HTERT RPE-1 (cell line): Measurements from ENCODE around the gene COASY.
"Not testable (repeated sequence)": the region's sequence is repeated elsewhere in the genome, so short reads cannot be mapped to it uniquely, and the experiment has no call there.

ENCODE experiments used
- in situ Hi-C: fragments of 300-500 bp; cut with MboI; formaldehyde crosslinking; loops from 4 replicates; pipeline ENCODE4 v1.14.3; 2020; ENCODE audit warnings: low sequenced_read_pairs

COASY gene

GRCh38 chr17:42552736-42553135, 9.2 kb upstream of the COASY start, which contains the start of gene HSD17B1:
Gene HSD17B1, plus strand, starts transcription at chr17:42552923. Its CDS starts 11 bp downstream, at chr17:42552934.
- in situ Hi-C loops, result not testable (repeated sequence)

- in situ Hi-C loops, result no loop called here
Observed at GRCh38 chr17:42553161-42553818, 8.7 kb upstream of the COASY start.

GRCh38 chr17:42553866-42554249, 8.1 kb upstream of the COASY start:
- in situ Hi-C loops, result no loop called here

GRCh38 chr17:42554250-42555121, 7.5 kb upstream of the COASY start:
- in situ Hi-C loops, result no loop called here

- in situ Hi-C loops, result no loop called here
Observed at GRCh38 chr17:42555122-42555622, 6.8 kb upstream of the COASY start.

GRCh38 chr17:42555961-42556617, 5.9 kb upstream of the COASY start:
- in situ Hi-C loops, result not testable (repeated sequence)

- in situ Hi-C loops, result no loop called here
Observed at GRCh38 chr17:42559075-42559474, 2.9 kb upstream of the COASY start.

- in situ Hi-C loops, result no loop called here
Observed at GRCh38 chr17:42560246-42560645, 1.7 kb upstream of the COASY start.

- in situ Hi-C loops, result no loop called here
Observed at GRCh38 chr17:42562388-42563142, 617 bp downstream of the COASY start.

- in situ Hi-C loops, result no loop called here
Observed at GRCh38 chr17:42563143-42563509, 1.2 kb downstream of the COASY start.

GRCh38 chr17:42563543-42563942, 1.6 kb downstream of the COASY start:
- in situ Hi-C loops, result no loop called here

GRCh38 chr17:42563950-42564349, 2.0 kb downstream of the COASY start:
- in situ Hi-C loops, result no loop called here

- in situ Hi-C loops, result no loop called here
Observed at GRCh38 chr17:42564815-42565522, 3.0 kb downstream of the COASY start.

- in situ Hi-C loops, result no loop called here
Observed at GRCh38 chr17:42565523-42566214, 3.7 kb downstream of the COASY start.

- in situ Hi-C loops, result no loop called here
Observed at GRCh38 chr17:42566215-42566882, 4.4 kb downstream of the COASY start.

GRCh38 chr17:42566883-42567573, 5.1 kb downstream of the COASY start, which contains the start of gene MLX:
Gene MLX, plus strand, starts transcription at chr17:42567100. Its CDS starts 25 bp downstream, at chr17:42567125.
- in situ Hi-C loops, result no loop called here

GRCh38 chr17:42568341-42569111, 6.6 kb downstream of the COASY start:
- in situ Hi-C loops, result no loop called here
